ENCODE results near the gene SNORC.

SNORC gene

GRCh38 chr2:232870018-232870765, at the start of gene SNORC:
Gene SNORC, plus strand, starts transcription at chr2:232870264. Its CDS starts 78 bp downstream, at chr2:232870342.
- no peak within 1 kb of the TSS for H3K4me3 ChIP-seq (ENCODE audit: low read depth, low read length)
- TF ChIP-seq MAX (IDR thresholded peaks at IDR 0.05; ENCODE audit: low read depth, low read length) = no peak
- TF ChIP-seq CTCF (IDR thresholded peaks at IDR 0.05; ENCODE audit: low read depth, low read length) = no peak
- no peak for TF ChIP-seq POLR2A (IDR thresholded peaks at IDR 0.05; ENCODE audit: extremely low read depth, insufficient read length)
- TF ChIP-seq MYC (IDR thresholded peaks at IDR 0.05; ENCODE audit: low read depth, low read length) = no peak
- DNase-seq (ENCODE audit: low read depth) = no peak

GRCh38 chr2:232829988-232830387, 40.1 kb upstream of the SNORC start:
- TF ChIP-seq MAX (IDR thresholded peaks at IDR 0.05; ENCODE audit: low read depth, low read length) (no peak), POLR2A (IDR thresholded peaks at IDR 0.05; ENCODE audit: extremely low read depth, insufficient read length) (no peak), MYC (IDR thresholded peaks at IDR 0.05; ENCODE audit: low read depth, low read length) (no peak), CTCF (IDR thresholded peaks at IDR 0.05; ENCODE audit: low read depth, low read length) (no peak)
- no peak overlapping the region for H3K4me3 ChIP-seq (ENCODE audit: low read depth, low read length)
- no peak for DNase-seq (ENCODE audit: low read depth)

- H3K4me3 ChIP-seq (ENCODE audit: low read depth, low read length) = no peak overlapping the region
- no peak for DNase-seq (ENCODE audit: low read depth)
- TF ChIP-seq POLR2A (IDR thresholded peaks at IDR 0.05; ENCODE audit: extremely low read depth, insufficient read length) = no peak
- TF ChIP-seq MYC (IDR thresholded peaks at IDR 0.05; ENCODE audit: low read depth, low read length) = no peak
- no peak for TF ChIP-seq CTCF (IDR thresholded peaks at IDR 0.05; ENCODE audit: low read depth, low read length)
- no peak for TF ChIP-seq MAX (IDR thresholded peaks at IDR 0.05; ENCODE audit: low read depth, low read length)
These were observed 38.6 kb upstream of the SNORC start for GRCh38 chr2:232831496-232831895.

- TF ChIP-seq MYC (IDR thresholded peaks at IDR 0.05; ENCODE audit: low read depth, low read length) = no peak
- TF ChIP-seq MAX (IDR thresholded peaks at IDR 0.05; ENCODE audit: low read depth, low read length) = no peak
- no peak for TF ChIP-seq CTCF (IDR thresholded peaks at IDR 0.05; ENCODE audit: low read depth, low read length)
- TF ChIP-seq POLR2A (IDR thresholded peaks at IDR 0.05; ENCODE audit: extremely low read depth, insufficient read length) = no peak
- H3K4me3 ChIP-seq (ENCODE audit: low read depth, low read length) = no peak overlapping the region
- no peak for DNase-seq (ENCODE audit: low read depth)
These were observed 36.2 kb upstream of the SNORC start for GRCh38 chr2:232833830-232834229.

- TF ChIP-seq MAX (IDR thresholded peaks at IDR 0.05; ENCODE audit: low read depth, low read length) = no peak
- DNase-seq (ENCODE audit: low read depth) = no peak
- H3K4me3 ChIP-seq (ENCODE audit: low read depth, low read length) = no peak overlapping the region
These were observed 34.3 kb upstream of the SNORC start for GRCh38 chr2:232835687-232836208.

- H3K4me3 ChIP-seq (ENCODE audit: low read depth, low read length) = no peak overlapping the region
- DNase-seq (ENCODE audit: low read depth) = no peak
- TF ChIP-seq MAX (IDR thresholded peaks at IDR 0.05; ENCODE audit: low read depth, low read length) (no peak), POLR2A (IDR thresholded peaks at IDR 0.05; ENCODE audit: extremely low read depth, insufficient read length) (no peak), MYC (IDR thresholded peaks at IDR 0.05; ENCODE audit: low read depth, low read length) (no peak), CTCF (IDR thresholded peaks at IDR 0.05; ENCODE audit: low read depth, low read length) (no peak)
These were observed 33.1 kb upstream of the SNORC start for GRCh38 chr2:232836934-232837333.
